Gastrocnemius medialis (tissue), 4 donors: ENCODE results near the gene NFYA. TPM values are rescaled to one million over a fixed set of nuclear protein-coding genes. Genes with fewer than 3 reads are reported as not detected.
A peak's percentile ranks its signal among the peaks of the same experiment; 100 is the strongest.

Experiments
- ATAC-seq, 2 donors: fragments of 150-250 bp; one replicate each; pipeline ENCODE4 v1.9.1; 2016
- DNase-seq, 2 donors: peaks; one replicate each; pipeline ENCODE4 v3.0.0-alpha.2; 2019
- H3K27ac ChIP-seq, 4 donors: fragments of 200-600 bp; sonication (generic); 1 replicate in 1 of 4; 2 replicates in 3 of 4; pipeline ENCODE4 v1.5.1; 2016 to 2018; ENCODE audit warnings: mild to moderate bottlenecking in 2 of 4, moderate library complexity in 1 of 4
- H3K27me3 ChIP-seq, 3 donors: fragments of 200-600 bp; sonication (generic) in 2 of 3; 1 replicate in 1 of 3; 2 replicates in 2 of 3; pipeline versions ENCODE4 v1.5.1 to v1.6.0; 2016 to 2019; ENCODE audit warnings: mild to moderate bottlenecking in 1 of 3, moderate library complexity in 1 of 3
- H3K36me3 ChIP-seq, 2 donors: fragments of 200-600 bp; sonication (generic) in 1 of 2; one replicate each; pipeline ENCODE4 v1.5.1; 2017 to 2018
- H3K4me1 ChIP-seq, 2 donors: fragments of 200-600 bp; sonication (generic) in 1 of 2; one replicate each; pipeline ENCODE4 v1.5.1; 2016 to 2017; ENCODE audit warnings: mild to moderate bottlenecking in 2 of 2
- H3K4me3 ChIP-seq, 4 donors: fragments of 200-600 bp; sonication (generic) in 3 of 4; 1 replicate in 1 of 4; 2 replicates in 3 of 4; pipeline ENCODE4 v1.5.1; 2016 to 2019; ENCODE audit warnings: mild to moderate bottlenecking in 2 of 4
- H3K9me3 ChIP-seq, 3 donors: fragments of 200-600 bp; sonication (generic) in 2 of 3; 1 replicate in 1 of 3; 2 replicates in 2 of 3; pipeline ENCODE4 v1.5.1; 2016 to 2019
- POLR2A ChIP-seq, 2 donors: fragments of 450-650 bp; IDR thresholded peaks; one replicate each; pipeline ENCODE4 v1.6.1; 2017; ENCODE audit warnings: antibody characterized with exemption in 2 of 2, mild to moderate bottlenecking in 2 of 2, moderate library complexity in 2 of 2
- in situ Hi-C, 4 donors: fragments of 200-750 bp; cut with MboI; loops; one replicate each; pipeline versions ENCODE4 v1.15.0 to v1.8.0; 2017; ENCODE audit warnings: low sequenced_read_pairs in 4 of 4
- intact Hi-C: fragments of 100-400 bp; cut with DNase I; formaldehyde crosslinking; loops from one replicate; pipeline ENCODE4 v1.15.1; 2023; ENCODE audit warnings: low total_unique reads
- total RNA-seq, 4 donors: library from RNA; depleted of rRNA; stranded (reverse); fragments of >200 nt; gene quantifications; one replicate each; pipeline versions ENCODE4 v1.1.0 to v1.2.3, GENCODE V29; 2016
- TF ChIP-seq, protein P1 (sequence below), 5 experiments: fragments of 450-650 bp in 3 of 5; fragments of 200-600 bp in 2 of 5; sonication (generic) in 2 of 5; IDR thresholded peaks in 4 of 5; conservative IDR thresholded peaks in 1 of 5; 1 replicate in 4 of 5; 2 replicates in 1 of 5; pipeline ENCODE4 v1.5.1; 2016 to 2019; ENCODE audit warnings: antibody characterized with exemption in 5 of 5, mild to moderate bottlenecking in 3 of 5, moderate library complexity in 3 of 5

The NFYA gene
- total RNA-seq, 4 donors from 2014 or later, result 7.2 to 11.6 (median 9.7) TPM

- intact Hi-C loops, result no loop called here
These were observed 17.6 kb upstream of the NFYA start for GRCh38 chr6:41055149-41055548.

GRCh38 chr6:41056768-41057490, 15.8 kb upstream of the NFYA start:
- DNase-seq, result peak in 1 of 2 donors; percentile 84
- no peaks in the 10 kb centered on the region for H3K9me3 ChIP-seq
- peaks cover 0 to 5% of the 10 kb centered on the region in 2 donors for H3K36me3 ChIP-seq
- no peaks in the 10 kb centered on the region for H3K27me3 ChIP-seq
- H3K4me3 ChIP-seq, result peak overlapping the region in 2 of 4 donors; percentile 5 to 66
- peaks cover 82 to 84% of the 10 kb centered on the region in 2 donors for H3K4me1 ChIP-seq
- intact Hi-C loops (no loop called here), in situ Hi-C loops (no loop called here)
- peak overlapping the region; percentile 96 to 99 (median 98) for H3K27ac ChIP-seq
- ATAC-seq, result peak in 1 of 2 donors; percentile 54
- TF ChIP-seq, protein P1, sequence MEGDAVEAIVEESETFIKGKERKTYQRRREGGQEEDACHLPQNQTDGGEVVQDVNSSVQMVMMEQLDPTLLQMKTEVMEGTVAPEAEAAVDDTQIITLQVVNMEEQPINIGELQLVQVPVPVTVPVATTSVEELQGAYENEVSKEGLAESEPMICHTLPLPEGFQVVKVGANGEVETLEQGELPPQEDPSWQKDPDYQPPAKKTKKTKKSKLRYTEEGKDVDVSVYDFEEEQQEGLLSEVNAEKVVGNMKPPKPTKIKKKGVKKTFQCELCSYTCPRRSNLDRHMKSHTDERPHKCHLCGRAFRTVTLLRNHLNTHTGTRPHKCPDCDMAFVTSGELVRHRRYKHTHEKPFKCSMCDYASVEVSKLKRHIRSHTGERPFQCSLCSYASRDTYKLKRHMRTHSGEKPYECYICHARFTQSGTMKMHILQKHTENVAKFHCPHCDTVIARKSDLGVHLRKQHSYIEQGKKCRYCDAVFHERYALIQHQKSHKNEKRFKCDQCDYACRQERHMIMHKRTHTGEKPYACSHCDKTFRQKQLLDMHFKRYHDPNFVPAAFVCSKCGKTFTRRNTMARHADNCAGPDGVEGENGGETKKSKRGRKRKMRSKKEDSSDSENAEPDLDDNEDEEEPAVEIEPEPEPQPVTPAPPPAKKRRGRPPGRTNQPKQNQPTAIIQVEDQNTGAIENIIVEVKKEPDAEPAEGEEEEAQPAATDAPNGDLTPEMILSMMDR (IDR thresholded peaks at IDR 0.05 in 4 of 5, conservative IDR thresholded peaks at IDR 0.05 in 1 of 5), result no peak
- TF ChIP-seq POLR2A (IDR thresholded peaks at IDR 0.05), result peak; percentile 41 to 45

More at GRCh38 chr6:41055149-41055548, 17.6 kb upstream of the NFYA start:
- Histone ChIP-seq H3K4me1 (peaks cover 82 to 83% of the 10 kb centered on the region in 2 donors), H3K9me3 (no peaks in the 10 kb centered on the region), H3K36me3 (no peaks in the 10 kb centered on the region), H3K27ac (peak overlapping the region; percentile 96 to 99 (median 98)), H3K27me3 (no peaks in the 10 kb centered on the region), H3K4me3 (peak overlapping the region; percentile 47 to 66 (median 58))
- peak; percentile 32 to 84 for TF ChIP-seq POLR2A (IDR thresholded peaks at IDR 0.05)
- TF ChIP-seq, protein P1 (IDR thresholded peaks at IDR 0.05 in 4 of 5, conservative IDR thresholded peaks at IDR 0.05 in 1 of 5), result no peak
- DNase-seq, result peak; percentile 53 to 72
- in situ Hi-C loops, result no loop called here
- ATAC-seq, result peak; percentile 41 to 57

GRCh38 chr6:41058783-41059181, 14.0 kb upstream of the NFYA start:
- Histone ChIP-seq H3K4me1 (peaks cover 80 to 82% of the 10 kb centered on the region in 2 donors), H3K27me3 (no peaks in the 10 kb centered on the region), H3K4me3 (peak overlapping the region in 1 of 4 donors; percentile 1), H3K9me3 (no peaks in the 10 kb centered on the region), H3K27ac (peak overlapping the region; percentile 96 to 99 (median 98)), H3K36me3 (peaks cover 0 to 18% of the 10 kb centered on the region in 2 donors)
- DNase-seq (peak; percentile 55 to 82), ATAC-seq (peak; percentile 62 to 69)
- intact Hi-C loops, result no loop called here
- TF ChIP-seq, protein P1 (IDR thresholded peaks at IDR 0.05 in 4 of 5, conservative IDR thresholded peaks at IDR 0.05 in 1 of 5), result no peak
- TF ChIP-seq POLR2A (IDR thresholded peaks at IDR 0.05), result peak in 1 of 2 donors; percentile 12
- in situ Hi-C loops, result no loop called here

DNA sequence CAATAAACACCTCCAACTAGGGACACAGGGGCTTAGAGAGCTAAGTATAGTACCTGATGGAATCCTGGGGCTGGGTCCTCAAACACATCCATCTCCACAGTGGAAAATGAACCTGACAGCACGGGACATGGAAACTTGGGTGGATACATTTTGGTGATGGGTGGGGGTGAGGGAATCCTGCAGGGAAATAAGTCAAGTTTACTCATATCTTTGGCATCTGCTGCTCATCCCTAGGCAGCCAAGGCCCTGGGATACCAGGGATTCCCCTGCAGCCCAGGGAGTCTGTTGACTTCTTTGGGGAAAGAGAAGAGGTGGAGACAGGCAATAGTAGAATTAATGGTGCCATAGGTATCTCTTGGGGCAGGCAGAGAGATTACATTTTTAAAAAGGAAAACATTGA, 13.2 kb upstream of the NFYA start:
- no peak overlapping the region for H3K4me3 ChIP-seq

More for the DNA sequence above, 13.2 kb upstream of the NFYA start:
- Histone ChIP-seq H3K27ac (peak overlapping the region; percentile 96 to 99 (median 98)), H3K27me3 (no peaks in the 10 kb centered on the region), H3K4me1 (peaks cover 82 to 87% of the 10 kb centered on the region in 2 donors), H3K36me3 (peaks cover 0 to 24% of the 10 kb centered on the region in 2 donors), H3K9me3 (no peaks in the 10 kb centered on the region)
- peak; percentile 31 to 62 for DNase-seq
- in situ Hi-C loops, result no loop called here
- ATAC-seq, result peak; percentile 13 to 24
- TF ChIP-seq, protein P1 (IDR thresholded peaks at IDR 0.05 in 4 of 5, conservative IDR thresholded peaks at IDR 0.05 in 1 of 5), result no peak
- TF ChIP-seq POLR2A (IDR thresholded peaks at IDR 0.05), result no peak
- intact Hi-C loops, result no loop called here
